NCI-H187 treated with DMSO at 0.1 percent for 48 hours (cell line): ENCODE data around the gene SCAI.
"Not testable (repeated sequence)": the region's sequence is repeated elsewhere in the genome, so short reads cannot be mapped to it uniquely, and the experiment has no call there.

Experiments
- DNase-seq: peaks from one replicate; lab custom pipeline; 2025; lab: John Stamatoyannopoulos, UW

SCAI gene

GRCh38 chr9:125028041-125028440 lies 115.3 kb downstream of the SCAI start:
- DNase-seq, result no peak

DNA sequence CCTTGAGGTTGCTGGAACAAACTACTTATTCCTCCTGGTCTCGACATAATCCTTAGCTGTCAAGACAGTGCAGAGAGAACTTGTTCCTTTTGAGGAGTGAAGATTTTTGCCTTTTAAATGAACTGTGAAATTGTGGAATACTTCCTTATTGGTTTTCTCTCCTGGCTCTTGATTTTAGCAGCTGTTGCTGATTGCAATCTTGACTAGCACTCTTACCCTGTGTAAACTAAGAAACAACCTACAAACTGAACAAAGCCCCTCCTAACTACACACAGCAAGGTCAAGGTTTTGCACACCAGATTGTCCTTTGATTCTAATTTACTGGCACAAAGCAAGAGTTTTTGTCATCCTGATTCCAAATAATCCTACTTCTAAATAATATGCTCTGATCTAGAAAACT lies 118.4 kb downstream of the SCAI start:
- DNase-seq, result no peak

DNA sequence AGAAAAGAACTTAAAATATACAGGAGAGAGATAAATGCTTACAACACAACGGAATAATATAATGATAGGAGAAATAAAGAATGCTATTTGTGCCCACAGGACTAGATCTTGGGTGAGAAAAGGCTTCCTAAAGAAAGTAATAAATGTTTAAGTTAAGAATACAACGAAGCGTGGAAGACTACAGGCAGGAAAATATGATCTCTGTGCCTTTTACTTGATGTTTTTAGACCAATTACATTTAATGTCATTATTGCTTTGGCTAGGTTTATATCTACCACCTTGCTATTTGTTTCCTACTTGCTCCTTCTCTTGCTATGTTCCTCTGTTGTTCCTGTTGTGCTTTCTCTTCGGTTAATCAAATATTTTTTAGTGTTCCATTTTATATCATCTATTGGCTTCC lies 122.3 kb downstream of the SCAI start:
- no peak for DNase-seq

DNA sequence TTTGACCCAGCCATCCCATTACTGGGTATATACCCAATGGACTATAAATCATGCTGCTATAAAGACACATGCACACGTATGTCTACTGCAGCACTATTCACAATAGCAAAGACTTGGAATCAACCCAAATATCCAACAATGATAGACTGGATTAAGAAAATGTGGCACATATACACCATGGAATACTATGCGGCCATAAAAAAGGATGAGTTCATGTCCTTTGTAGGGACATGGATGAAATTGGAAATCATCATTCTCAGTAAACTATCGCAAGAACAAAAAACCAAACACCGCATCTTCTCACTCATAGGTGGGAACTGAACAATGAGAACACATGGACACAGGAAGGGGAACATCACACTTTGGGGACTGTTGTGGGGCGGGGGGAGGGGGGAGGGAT lies 127.7 kb downstream of the SCAI start:
- DNase-seq, result not testable (repeated sequence)

GRCh38 chr9:125012013-125012412 lies 131.3 kb downstream of the SCAI start:
- not testable (repeated sequence) for DNase-seq

DNA sequence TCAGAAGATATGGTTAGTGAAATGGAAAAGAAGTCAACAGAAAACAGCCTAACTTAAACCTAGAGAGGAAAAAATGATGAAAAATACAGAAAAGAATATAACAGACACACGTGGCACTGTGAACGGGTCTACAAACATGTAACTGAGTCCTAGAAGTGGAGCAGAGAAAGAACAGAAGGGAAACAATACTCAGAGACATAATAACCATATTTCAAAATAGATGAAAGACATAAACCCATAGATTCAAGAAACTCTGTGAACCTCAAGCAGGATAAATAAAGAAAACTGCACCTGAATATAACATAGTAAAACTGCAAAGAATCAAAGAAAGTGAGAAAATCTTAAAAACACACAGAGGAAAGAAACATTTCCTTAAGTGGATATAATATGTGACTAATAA lies 134.7 kb downstream of the SCAI start:
- no peak for DNase-seq

DNA sequence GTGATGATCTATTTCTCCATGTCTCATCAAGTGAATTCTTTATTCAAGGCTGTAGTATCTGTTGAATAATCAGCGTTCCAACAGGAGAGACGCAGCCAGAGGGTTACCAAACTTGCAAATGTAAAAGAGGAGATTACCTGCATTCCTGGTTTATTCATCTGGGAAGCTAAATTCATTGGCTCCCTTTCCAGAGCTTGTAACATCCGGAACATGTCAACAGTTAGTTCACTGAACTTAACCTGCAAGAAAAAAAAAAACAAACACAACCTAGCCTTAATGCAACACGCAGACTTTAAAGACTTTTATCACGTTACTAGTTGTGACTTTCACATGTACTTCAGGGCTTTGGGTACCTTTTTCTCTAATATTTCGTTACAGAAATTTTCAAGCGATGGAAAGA lies 140.0 kb downstream of the SCAI start:
- no peak for DNase-seq

DNA sequence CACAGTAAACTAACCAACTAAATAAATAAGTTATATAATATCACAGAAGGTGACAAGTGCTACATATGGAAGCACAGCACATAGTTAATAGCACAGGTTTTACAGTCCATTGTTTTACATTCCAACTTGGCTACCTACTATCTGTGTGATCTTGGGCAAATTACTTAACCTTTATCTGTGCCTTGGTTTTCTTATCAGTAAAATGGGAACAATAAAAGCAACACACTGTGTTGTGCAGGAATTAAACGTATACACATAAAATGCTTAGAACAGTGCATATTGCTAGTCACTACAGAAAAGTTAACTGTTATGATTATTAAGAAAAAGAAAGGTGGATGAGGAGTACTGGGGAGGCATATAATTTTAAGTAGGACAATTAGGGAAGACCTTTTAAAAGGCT lies 159.6 kb downstream of the SCAI start:
- no peak for DNase-seq

DNA sequence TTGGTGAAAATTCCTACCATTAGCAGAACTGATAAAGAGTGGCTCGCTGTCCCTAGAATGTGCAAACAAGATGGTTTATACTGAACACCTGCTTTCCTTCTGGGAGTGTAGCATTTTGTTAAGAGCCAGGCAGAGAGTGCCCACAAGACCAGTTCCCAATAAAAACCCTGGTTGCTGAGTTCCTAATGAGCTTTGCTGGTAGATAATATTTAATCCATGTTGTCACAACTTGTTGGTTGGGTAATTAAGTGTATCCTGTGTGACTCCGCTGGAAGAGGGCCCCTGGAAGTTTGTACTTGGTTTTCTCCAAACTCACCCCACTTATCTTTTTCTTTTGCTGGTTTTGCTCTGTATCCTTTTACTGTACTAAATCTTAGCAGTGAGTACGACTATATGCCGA lies 162.9 kb downstream of the SCAI start:
- DNase-seq, result no peak

- DNase-seq, result no peak
Measured at GRCh38 chr9:124975131-124975530, 168.2 kb downstream of the SCAI start.

DNA sequence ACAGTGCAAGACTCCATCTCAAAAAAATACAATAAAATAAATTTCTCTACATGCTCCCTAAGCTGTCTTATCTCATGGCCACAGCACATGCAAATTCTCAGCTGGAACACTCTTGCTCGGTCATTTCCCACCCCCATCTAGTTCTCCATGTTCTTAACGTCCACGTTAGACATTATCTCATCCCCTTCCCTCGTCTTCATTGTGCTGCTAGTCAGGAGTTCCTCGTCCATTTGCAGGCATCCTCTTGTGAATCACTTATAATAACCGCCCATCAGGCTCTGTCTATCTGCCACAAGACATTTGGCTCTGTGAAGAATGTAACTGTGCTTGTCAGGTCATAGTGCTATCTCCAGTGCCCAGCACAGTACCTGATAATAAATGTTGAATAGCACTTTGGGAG lies 169.5 kb downstream of the SCAI start:
- DNase-seq, result no peak

- no peak for DNase-seq
Measured at GRCh38 chr9:124972241-124972770, 171.0 kb downstream of the SCAI start.

- DNase-seq, result no peak
Measured at GRCh38 chr9:124969401-124969800, 173.9 kb downstream of the SCAI start.

DNA sequence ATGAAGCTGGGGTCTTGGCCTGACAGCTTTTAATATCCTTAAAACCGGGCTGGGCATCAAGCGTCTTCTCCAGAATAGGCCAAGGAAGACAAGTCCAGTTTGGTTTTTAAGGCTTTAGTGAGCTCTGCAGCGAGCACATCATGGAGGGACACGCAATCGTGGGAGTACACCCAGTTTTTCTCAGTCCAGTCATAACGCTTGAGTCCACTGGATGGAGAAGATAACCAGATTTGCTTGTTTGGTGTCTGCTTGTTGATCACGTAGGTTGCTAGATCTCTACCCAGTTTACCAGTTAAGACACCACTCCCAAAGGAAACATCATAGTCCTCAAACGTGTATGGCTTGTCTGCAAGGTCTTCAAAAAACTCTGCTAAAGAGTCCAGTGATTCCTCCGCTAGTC lies 175.1 kb downstream of the SCAI start:
- no peak for DNase-seq

DNA sequence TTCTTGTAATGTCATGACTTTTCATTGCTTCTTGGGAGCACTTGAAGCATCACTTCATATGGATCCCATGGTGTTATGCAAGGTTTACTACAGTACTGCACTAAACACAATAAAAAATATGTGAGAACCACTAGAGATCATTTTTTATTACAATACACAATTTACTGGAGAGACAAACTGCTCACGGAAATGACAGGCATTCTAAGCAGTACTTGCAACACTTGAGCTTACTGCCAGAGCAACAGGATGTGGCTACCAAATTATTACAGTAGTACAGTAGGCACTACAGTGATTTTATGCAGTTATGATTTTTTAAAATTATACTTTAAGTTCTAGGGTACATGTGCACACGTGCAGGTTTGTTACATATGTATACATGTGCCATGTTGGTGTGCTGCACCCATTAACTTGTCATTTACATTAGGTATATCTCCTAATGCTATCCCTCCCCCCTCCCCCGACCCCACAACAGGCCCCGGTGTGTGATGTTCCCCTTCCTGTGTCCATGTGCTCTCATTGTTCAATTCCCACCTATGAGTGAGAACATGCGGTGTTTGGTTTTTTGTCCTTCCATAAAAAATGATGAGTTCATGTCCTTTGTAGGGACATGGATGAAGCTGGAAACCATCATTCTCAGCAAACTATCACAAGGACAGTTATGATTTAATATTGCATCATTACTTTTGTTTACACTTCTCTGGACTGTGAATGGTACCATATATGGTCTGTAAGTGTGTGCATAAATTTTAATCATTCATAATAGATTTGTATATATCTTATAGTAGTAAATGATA lies 177.4 kb downstream of the SCAI start:
- not testable (repeated sequence) for DNase-seq

- DNase-seq, result no peak
Measured at GRCh38 chr9:124964604-124965003, 178.7 kb downstream of the SCAI start.

DNA sequence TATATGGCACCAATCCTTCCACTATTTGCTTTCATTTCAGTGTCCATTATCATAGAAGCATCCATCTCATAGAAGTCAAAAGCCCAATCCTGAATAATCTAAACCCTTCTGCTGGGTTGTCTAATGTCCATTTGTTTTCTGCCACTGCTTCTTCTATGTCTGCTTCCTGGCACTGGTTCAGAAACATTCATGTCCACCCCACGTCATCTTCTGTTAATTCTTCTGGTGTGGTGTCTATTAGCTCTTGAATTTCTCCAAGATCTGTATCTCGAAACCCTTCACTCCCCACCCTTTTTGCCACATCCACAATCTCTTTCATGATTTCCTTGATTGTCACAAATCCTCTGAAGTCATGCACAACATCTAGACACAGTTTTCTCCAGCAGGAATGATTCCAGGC lies 179.3 kb downstream of the SCAI start:
- no peak for DNase-seq

DNA sequence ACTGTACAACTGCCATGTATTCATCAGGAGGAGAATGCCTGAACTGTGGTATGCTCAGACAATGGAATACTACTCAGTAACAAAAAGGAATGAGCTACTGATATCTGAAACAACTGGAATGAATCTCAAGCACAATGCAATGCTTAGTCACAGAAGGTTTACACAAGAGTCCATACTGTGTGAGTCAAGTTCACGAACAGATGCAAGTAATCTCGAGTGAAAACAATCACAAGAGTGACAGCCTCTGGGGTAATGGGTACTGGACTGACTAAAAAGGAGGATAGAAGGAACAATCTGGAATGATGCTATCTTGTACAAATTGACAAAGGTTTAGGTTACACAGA lies 182.9 kb downstream of the SCAI start:
- no peak for DNase-seq

DNA sequence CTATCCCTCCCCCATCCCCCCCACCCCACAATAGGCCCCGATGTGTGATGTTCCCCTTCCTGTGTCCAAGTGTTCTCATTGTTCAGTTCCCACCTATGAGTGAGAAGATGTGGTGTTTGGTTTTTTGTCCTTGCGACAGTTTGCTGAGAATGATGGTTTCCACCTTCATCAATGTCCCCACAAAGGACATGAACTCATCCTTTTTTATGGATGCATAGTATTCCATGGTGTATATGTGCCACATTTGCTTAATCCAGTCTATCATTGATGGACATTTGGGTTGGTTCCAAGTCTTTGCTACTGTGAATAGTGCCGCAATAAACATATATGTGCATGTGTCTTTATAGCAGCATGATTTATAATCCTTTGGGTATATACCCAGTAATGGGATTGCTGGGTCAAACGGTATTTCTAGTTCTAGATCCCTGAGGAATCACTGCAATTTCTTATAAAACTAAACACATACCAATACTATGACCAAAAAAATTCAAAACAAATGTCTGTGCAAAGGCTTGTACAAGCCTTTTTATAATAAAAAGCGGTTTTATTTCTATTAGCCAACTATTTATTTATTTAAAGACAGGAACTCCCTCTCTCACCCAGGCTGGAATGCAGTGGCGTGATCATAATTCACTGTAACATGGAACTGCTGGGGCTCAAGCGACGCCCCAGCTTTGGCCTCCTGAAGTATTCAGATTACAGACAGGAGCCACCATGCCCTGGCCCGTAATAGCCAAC lies 183.5 kb downstream of the SCAI start:
- not testable (repeated sequence) for DNase-seq

DNA sequence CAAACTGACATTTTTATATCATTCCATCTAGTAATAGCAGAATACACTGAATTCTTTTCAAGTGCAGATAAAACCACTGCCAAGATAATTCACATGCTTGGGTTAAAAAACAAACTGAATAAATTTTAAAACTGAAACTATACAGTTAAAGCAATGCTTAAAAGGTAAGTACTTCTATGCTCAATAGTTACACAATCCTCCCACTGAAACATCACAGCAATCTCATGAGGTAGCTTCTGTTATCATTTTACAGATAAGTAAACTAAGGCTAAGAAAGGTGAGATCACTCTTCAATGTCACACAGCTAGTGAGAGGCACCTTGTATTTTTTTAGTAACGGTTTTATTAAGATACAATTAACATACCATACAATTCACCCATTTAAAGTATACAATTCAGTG lies 189.1 kb downstream of the SCAI start:
- DNase-seq, result no peak

GRCh38 chr9:124950050-124950718 lies 193.1 kb downstream of the SCAI start:
- no peak for DNase-seq

DNA sequence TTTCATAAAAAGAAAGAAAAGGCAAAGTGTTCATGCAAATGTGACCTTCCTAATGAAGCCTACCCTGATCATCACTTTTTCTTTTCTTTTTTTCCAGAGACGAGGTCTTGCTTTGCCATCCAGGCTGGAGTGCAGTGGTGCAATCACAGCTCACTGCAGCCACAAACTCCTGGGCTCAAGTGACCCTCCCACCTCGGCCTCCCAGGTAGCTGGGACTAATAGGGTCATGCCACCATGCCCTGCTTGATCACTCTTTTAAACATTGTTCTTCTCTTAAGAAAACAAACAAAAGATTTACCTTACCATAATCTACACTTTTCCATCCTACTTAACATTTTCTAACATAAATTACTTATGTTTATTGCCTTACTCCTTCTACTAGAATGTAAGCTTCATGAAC lies 193.9 kb downstream of the SCAI start:
- no peak for DNase-seq
